Measurements from ENCODE around the gene RNF41.
"Not testable (repeated sequence)": the region's sequence is repeated elsewhere in the genome, so short reads cannot be mapped to it uniquely, and the experiment has no call there.

RNF41 gene

DNA sequence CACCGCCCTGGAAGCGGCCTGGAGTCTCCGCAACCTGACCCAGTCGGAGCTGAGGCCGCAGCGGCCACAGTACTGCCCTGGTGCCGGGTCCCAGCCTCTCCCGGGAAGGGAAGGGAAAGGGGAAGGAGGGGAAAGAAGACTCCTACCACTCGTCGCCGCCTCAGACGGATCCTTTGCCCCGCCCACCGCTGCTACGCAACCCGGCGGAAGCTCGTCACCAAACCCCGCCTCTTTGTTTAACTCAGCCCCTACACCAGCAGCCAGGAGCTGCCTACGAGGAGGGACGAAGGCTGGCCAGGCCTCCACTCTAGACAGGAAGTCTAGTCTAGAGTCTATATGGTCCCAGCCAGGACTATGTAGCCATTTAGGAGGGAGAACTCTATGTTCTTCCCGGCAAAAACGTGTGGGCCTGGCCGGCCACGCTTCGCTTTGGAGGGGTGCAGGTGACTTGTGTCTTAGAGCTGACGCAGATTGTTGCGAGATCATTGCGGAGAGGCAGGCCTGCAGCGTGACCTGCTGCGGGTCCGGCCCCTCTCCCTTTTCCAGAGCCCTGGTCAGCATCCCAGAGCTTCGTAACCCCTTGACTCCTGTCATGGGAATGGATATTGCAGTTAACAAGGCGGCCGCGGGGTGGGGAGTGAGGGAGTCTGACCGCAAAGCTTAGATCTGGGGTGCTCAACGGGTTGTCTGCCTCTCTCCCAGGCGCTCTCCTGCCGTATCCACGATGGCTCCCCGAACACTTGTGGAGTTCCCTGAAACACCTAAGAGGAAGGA lies at the start of gene RNF41:
Gene RNF41, minus strand, starts transcription at position 166 of the 774 bp plus-strand sequence. CDS start 7,875 bp downstream, outside the sequence.
- peak; percentile 94 for DNase-seq (ENCODE audit: low spot score)

DNA sequence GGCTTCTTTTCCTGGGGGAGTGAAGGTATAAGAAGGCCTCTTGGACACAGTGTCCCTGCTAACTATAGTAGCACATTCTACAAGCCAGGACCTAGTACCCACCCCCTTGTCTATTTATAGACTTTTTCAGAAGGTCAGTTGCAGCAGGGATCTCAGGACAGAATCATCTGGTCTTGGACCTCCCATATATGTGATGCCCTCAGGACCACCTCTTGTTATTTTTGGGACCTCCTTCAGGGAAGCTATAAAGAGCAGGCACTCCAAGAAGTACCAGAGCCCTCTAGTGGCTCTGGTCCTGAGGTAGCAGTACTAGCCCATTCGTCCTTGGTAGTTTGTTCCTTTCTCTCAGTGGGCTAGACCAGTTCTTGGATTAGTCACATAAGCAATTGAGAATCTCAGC lies 49.3 kb upstream of the RNF41 start:
- DNase-seq (ENCODE audit: low spot score) = peak; percentile 55

DNA sequence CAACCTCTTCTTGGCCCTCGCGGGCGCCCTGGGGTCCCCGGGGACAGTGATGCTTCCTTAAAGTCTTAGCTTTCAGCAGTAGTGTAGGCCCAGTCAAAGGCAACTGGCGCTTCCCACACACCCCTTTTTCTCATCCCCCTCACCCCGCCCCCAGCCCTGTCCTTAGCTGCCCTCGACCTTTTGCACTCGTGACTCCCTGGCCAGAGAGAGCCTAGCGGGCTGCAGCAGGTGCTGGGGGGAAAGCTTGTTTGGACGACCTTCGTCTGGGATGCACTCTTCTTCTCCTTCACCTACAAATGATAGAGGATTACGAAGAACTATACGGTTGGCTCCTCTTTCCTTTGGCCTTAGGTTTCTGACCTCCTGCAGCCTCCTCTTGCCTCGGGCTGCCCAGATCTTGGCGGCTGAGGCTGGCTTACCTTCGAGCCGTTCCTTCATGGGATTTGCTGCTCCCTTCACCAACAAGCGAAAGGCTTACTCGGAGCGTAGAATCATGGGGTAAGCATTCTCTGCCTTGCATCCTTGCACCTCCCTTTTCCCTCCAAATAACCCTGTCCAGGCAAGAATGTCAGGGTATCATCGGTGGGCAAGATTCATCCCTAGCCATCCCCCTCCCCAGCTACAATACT lies 45.8 kb upstream of the RNF41 start:
- DNase-seq (ENCODE audit: low spot score) = no peak

DNA sequence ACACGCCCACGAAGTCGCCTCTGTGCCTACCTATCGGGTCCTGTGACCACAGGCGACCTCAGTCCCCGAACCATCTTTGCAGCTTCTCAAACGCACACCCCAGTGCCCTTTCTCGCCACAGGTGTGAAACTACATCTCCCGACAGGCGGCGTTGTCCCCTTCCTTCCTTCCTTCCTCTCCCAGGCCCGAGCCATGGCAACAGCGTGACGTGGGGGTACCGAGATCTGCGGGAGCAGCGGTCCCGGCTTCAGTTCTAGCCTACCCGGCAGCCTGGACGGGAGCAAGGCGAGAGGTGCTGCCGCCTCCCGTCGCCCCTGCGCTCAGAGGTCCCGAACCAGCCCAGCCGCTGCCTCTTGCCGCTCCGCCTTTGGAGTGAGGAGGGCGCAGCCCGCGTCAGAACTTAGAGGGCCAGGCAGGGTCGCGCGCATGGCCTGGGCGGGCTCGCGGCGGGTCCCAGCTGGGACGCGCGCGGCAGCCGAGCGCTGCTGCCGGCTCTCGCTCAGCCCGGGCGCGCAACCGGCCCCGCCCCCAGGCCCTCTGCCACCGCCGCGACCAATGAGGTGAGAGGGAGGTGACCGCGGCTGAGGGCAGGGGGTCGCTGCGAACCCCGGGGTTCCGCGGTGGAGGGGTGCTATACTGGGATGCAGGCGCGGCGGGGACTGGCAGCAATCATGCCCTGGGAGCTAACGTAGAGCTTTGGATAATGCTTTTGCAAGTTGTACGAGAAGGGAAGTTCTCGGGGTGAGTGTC lies 45.1 kb upstream of the RNF41 start, which contains the start of gene COQ10A:
Gene COQ10A, plus strand, starts transcription at position 250 of the 750 bp plus-strand sequence. Its CDS starts 177 bp downstream, at position 427.
- peak; percentile 98 for DNase-seq (ENCODE audit: low spot score)

DNA sequence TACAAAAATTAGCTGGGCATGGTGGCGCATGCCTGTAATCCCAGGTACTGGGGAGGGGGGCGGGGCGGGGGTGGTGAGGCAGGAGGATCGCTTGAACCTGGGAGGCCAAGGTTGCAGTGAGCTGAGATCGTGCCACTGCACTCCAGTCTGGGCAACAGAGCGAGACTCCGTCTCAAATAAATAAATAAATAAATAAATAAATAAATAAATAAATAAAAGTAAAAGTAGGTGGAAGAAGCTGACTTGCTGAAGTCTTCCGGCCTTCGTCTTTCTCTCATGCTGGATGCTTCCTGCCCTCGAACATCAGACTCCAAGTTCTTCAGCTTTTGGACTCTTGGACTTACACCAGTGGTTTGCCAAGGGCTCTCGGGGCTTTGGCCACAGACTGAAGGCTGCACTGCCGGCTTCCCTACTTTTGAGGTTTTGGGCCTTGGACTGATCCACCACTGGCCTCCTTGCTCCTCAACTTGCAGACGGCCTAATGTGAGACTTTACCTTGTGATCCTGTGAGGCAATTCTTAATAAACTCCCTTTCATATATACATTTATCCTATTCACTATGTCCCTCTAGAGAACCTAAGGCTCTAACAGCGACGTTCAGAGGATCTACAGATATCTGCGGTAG lies 44.5 kb upstream of the RNF41 start:
- DNase-seq (ENCODE audit: low spot score) = not testable (repeated sequence)

DNA sequence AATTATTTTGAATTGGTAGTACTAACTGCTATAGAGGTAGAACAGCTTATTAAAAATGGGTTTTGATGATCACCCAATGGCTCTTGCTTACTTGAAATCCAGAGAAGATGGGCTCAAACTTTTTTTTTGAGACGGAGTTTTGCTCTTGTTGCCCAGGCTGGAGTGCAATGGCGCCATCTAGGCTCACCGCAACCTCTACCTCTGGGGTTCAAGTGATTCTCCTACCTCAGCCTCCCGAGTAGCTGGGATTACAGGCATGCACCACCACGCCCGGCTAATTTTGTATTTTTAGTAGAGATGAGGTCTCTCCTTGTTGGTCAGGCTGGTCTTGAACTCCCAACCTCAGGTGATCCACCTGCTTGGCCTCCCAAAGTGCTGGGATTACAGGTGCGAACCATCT lies 41.2 kb upstream of the RNF41 start:
- not testable (repeated sequence) for DNase-seq (ENCODE audit: low spot score)

DNA sequence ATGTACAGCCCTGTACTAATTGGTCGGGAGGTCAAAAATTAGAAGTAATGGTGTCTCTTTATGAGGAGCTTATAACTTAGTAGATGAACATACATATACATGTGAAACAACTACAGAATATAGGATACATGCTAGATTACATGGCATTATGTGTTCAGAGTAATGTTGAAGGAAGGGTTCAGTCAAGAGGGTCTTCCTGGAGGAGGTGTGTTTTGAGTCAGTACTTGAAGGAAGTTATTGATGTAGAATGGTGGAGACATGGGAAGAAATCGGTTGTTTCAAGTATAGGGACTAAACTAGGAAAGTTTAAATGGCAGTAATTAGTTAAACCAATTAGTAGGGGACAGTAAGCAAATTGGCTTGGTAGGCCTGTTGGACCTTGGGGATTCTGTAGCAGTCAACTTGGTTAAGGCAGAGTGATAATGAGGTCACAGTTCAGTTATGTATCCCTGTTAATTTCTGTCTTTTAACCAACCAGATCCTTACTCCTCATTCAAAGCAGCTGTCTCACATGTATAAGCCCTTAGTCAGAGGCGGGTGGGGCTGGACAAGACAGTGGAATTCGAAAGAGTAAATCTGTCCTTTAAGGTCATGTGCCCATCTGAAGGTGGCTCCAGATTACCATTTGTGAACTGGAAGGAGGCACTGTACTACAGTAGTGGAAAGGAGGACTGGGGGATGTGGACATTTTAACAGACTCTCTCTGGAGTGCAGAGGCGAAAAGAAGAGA lies 39.9 kb upstream of the RNF41 start:
- no peak for DNase-seq (ENCODE audit: low spot score)

DNA sequence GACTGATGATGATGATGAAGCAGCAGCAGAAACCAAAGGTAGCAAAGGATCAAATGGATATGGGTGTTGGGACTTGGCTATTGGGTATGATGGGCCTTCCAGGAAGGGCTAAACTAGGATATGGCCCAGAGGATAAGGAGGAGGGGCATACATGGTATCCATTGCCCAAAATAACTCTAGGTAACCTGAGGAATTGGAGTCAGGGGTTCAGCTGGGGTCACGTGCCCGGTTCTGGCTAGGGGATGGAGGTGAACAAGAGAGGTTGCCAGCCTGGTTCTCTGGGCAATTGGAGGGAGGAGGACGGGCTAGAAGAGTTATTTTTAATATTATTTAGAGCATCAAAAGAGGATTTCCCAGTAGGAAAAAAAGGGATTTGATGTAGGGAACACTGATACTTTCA lies 39.2 kb upstream of the RNF41 start:
- DNase-seq (ENCODE audit: low spot score) = no peak

DNA sequence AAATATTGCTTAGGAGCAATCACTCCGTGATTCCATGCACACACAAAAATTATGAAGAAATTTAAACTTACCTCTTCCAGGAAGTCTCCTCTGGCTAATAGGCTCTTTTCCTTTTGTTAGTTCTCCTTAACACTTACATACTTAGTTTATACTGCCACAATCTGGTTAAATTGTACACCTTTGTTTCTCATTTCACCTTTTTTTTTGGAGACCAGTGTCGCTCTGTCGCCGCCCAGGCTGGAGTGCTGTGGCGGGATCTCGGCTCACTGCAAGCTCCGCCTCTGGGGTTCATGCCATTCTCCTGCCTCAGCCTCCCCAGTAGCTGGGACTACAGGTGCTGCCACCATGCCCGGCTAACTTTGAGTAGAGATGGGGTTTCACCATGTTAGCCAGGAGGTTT lies 38.7 kb upstream of the RNF41 start:
- DNase-seq (ENCODE audit: low spot score) = no peak

DNA sequence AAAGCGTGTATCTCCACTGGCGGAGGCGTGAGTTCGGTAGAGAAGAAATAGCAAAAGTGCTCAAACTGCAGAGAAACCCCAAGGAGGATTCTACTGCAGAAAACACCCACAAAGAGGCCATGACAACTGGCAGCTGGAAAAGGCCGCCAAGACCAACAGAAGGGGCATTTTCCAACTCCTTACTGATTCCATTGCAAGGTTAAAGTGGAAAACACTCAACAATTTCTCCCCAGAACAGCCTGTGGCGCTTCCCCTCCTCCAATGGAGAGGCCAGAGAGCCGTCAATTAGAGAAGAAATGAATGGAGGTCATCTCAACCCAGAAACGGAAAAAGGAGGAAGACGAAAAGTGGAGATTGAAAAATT lies 37.1 kb upstream of the RNF41 start:
- DNase-seq (ENCODE audit: low spot score) = no peak

DNA sequence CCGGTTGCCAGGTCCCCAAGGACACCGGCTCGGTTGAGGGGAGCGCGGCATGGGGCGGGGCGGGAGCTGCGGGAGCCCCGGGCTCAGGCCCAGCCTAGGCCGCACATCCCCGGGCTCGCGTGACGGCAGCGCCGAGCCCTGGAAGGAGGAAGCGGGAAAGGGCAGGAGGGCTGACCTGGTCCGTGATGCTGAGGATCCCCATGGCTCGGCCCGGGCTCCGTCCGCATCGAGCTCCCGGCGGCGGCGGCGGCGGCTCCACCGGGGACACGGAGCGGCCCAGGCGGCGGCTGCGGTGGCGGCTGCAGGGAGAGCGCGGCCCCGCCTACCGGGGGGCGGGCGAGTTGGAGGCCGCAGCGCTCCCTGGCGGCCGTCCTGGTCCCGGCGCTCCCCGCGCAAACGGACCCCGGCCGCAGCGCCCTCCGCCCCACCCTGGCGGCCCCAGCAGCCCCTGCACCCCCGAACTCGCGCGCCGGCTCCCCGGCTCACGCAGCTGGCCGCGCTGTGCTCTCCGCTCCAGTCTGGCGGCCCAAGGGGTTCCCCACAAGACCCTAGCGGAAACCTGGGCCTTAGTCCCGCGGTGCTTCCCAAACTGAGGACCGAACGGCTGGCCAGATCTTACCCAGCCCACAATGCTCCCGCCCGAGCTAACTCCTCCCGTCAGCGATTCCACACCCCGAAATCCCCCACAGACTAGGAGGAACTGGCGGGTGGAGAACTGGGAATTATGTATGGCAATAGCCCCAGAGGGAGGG lies 36.5 kb upstream of the RNF41 start, which contains the start of gene ANKRD52:
Gene ANKRD52, minus strand, starts transcription at position 317 of the 752 bp plus-strand sequence. Its CDS starts 115 bp downstream, at position 202.
- peak; percentile 98 for DNase-seq (ENCODE audit: low spot score)

DNA sequence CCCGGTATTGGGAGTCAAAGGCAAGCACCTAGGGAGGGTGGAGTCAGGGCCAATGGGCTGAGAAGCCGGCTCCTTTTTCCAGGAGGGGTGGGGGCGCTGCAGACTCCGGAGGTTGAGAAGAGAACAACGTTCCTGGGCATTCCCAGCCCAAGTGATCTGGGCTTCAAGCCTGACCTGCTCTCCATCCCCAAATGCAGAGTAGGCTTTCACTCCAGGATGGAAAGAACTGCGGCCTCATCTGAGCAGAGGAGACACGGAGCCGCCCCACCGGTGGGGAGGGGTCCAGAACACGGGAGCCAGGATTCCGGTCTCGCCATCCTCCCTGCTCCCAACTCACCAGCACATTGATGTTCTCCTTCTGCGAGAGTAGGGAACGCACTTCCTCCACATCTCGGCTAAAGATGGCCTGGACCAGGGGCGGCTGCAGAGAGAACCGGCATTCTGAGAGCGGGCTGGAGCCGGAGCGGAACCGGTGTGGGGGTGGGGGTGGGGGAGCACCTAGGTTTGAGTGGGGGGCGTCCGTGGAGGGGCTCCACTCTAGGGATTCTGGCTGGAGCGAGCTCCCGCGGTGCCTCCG lies 35.9 kb upstream of the RNF41 start:
- DNase-seq (ENCODE audit: low spot score) = peak; percentile 73

DNA sequence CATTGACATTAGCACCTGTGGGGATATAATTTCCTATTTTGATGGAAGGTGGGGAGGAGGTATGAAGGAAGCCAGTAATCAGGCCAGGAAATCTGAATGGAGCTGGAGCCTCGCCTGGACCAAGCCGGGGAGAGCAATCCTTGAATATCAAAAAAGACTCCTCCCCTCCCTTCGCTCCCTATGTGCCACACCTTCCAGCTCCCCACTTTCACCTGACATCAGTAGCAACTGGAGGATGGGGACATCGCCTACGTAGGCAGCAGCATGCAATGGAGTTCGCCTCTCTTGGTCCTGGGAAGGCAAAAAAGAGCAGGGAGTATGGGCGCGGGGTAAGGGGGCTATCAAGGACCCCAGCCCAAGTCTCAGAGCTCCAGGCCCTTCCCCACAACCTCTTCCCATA lies 35.3 kb upstream of the RNF41 start:
- DNase-seq (ENCODE audit: low spot score) = no peak

DNA sequence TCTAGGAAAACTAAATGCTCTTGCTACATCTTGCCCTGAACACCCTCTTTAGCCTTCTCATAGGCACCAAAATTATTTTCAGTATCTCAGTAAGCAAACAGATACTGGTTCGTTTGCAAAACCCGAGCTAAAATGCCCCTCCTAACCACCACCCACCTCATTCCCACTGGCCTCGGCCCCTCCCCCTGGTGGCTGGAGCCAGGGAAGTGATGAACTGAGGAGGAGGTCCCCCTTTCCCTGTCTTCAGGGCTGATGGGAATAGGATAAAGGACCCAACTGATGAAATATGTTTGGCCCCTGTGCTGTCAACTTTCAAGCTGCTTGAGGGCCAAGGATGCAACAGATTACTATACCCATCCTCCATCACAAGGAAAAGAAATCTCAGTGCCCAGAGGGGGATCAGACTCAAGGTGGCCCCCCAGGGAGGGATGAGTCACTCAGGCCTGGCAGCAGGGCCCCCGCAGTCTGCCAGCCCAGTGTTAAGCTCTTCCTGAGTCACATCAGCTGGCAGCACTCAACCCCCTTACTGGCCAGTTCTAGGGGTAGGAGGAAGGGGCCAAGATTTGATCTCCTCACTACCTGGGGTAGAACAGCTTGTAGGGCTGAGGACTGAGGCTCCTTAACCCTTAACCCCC lies 34.7 kb upstream of the RNF41 start:
- DNase-seq (ENCODE audit: low spot score) = peak; percentile 30

DNA sequence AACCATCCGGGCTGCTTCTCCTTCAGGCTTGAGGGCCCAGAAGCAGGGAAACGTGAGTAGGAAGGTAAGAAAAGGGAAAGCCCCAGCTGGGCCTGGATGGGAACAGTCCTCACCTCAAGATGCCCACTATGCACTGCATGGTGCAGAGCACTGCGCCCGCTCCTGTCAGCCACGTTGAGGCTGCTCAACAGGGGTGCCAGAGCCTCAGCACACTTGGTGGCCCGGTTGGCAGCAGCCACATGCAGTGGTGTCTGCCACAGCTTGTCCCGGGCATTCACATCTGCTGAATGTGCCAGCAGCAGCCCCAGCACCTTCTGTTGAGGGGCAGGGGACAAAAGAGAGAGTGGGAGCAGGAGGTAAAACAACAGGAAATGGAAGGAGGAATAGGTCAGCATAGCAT lies 33.9 kb upstream of the RNF41 start:
- no peak for DNase-seq (ENCODE audit: low spot score)

DNA sequence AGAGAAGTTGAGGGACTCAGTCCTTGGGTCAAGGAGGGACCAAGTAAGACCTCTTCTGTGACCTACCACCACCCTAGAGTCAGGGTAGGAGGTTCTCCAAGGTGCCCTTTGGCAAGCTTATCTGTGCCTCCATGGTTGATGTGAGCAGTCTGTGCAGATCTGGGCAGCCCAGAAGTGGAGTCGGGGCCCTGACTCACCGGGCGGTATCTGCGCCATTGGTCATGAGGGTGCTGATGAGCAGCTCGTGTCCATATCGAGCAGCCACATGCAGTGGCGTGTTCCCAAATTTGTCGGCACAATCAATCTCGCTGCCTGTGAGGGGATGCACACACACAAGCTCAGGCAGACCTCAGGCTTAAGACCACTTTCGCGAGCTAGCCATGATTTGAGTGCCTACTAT lies 31.4 kb upstream of the RNF41 start:
- no peak for DNase-seq (ENCODE audit: low spot score)

DNA sequence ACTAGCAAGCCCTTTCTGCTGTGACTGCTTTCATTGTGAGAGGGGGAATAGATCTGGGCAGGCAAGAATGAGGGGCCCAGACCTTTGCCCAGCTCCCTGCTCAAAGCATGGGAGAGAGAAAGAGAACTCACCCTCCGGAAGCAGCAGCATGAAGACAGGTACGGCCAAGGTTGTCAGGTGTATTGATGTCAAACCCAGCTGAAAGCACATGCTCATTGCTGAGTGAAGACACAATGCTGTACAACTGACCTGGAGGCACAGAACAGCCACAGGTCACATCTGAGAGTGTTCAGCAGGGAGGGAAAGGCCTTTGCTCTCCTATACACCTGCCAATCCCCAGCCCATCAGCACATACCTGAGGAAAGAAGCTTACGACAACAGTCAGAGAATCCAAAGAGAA lies 30.9 kb upstream of the RNF41 start:
- DNase-seq (ENCODE audit: low spot score) = no peak

DNA sequence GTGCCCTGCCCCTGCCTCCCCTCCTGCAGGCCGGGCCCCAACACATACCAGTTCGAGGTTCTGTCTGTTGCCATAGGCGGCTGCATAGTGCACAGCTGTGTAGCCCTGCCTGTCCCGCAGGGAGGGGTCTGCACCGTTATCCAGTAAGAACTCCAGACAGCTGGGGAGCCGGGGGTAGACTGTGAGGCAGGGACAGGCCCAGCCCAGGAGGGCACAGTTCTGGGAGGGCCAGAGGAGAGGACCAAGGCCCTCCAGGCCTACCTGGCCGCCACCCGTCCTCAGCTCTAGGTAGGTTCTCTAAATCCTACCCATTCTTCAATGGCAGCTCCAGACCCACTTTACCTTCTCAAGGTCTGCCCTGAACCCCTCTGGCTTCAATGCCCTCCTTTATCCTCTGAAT lies 27.0 kb upstream of the RNF41 start:
- no peak for DNase-seq (ENCODE audit: low spot score)

DNA sequence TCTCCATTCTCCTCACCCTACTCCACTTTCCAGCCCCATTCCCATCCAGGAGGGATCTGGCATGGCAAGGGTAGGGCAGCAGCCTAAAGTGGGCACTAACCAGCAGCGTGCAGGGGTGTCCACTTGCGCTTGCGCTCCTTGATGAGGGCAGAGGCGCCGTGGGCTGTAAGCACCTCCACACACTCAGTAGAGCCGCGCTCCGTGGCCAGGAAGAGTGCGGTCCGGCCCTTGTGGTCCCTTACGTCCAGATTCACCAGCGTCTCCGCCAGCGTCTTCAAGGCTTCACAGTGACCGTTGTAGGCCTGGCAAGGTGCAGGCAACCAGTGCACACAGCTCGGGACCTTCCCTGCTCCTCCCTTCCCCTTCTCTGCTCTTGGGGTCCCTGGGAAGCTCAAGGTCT lies 26.2 kb upstream of the RNF41 start:
- no peak for DNase-seq (ENCODE audit: low spot score)

DNA sequence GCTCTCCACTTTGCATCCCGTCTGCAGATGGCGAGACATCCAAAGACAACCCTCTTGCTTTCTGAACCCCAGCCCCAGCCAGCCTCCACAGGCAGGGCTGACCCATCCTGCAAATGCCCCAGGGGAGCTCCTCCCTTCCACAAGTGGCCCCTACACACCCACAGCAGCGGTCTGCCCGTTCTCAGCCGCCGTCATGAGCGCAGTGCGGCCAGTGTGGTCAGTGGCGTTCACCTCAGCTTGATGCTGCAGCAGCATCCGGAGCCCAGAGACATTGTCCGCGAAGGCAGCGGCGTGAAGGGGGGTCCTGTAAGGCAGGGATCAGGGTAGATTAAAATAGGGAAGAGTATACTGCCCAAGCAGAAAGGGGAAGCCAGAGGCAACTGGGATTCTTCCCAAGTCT lies 22.8 kb upstream of the RNF41 start:
- no peak for DNase-seq (ENCODE audit: low spot score)
